GM19372 (cell line): Measurements from ENCODE around the gene FOXO3.
A peak's percentile ranks its signal among the peaks of the same experiment; 100 is the strongest.
"Not testable (repeated sequence)": the region's sequence is repeated elsewhere in the genome, so short reads cannot be mapped to it uniquely, and the experiment has no call there.

Source experiments
- ATAC-seq: cut with Tn5 transposase; IDR thresholded peaks from one replicate; pipeline ENCODE4 v1.9.1; 2021; ENCODE audit warnings: mild to moderate bottlenecking, low read depth, moderate library complexity; ENCODE audit not compliant: unreplicated experiment

The FOXO3 gene

GRCh38 chr6:108555399-108556052 lies 5.2 kb upstream of the FOXO3 start:
- no peak for ATAC-seq

GRCh38 chr6:108556250-108556649 lies 4.5 kb upstream of the FOXO3 start:
- no peak for ATAC-seq

GRCh38 chr6:108556866-108557493 lies 3.7 kb upstream of the FOXO3 start:
- no peak for ATAC-seq

GRCh38 chr6:108557494-108558371 lies 3.0 kb upstream of the FOXO3 start:
- no peak for ATAC-seq

GRCh38 chr6:108558372-108559096 lies 2.2 kb upstream of the FOXO3 start:
- ATAC-seq, result peak; percentile 55

GRCh38 chr6:108559097-108559883 lies 1.4 kb upstream of the FOXO3 start:
- peak; percentile 44 for ATAC-seq

GRCh38 chr6:108559884-108560462 lies 744 bp upstream of the FOXO3 start:
- peak; percentile 1 for ATAC-seq

- ATAC-seq, result not testable (repeated sequence)
Measured at GRCh38 chr6:108561309-108561647, 561 bp downstream of the FOXO3 start.

- no peak for ATAC-seq
Measured at GRCh38 chr6:108561742-108562502, 1.2 kb downstream of the FOXO3 start.

GRCh38 chr6:108562503-108562993 lies 1.8 kb downstream of the FOXO3 start:
- ATAC-seq, result no peak

GRCh38 chr6:108563292-108563691 lies 2.6 kb downstream of the FOXO3 start:
- no peak for ATAC-seq

- no peak for ATAC-seq
Measured at GRCh38 chr6:108564178-108564577, 3.5 kb downstream of the FOXO3 start.

GRCh38 chr6:108565091-108565766 lies 4.5 kb downstream of the FOXO3 start:
- peak; percentile 69 for ATAC-seq

- no peak for ATAC-seq
Measured at GRCh38 chr6:108565893-108566292, 5.2 kb downstream of the FOXO3 start.

- no peak for ATAC-seq
Measured at GRCh38 chr6:108566406-108566805, 5.7 kb downstream of the FOXO3 start.

GRCh38 chr6:108568101-108568500 lies 7.4 kb downstream of the FOXO3 start:
- ATAC-seq, result no peak

GRCh38 chr6:108568551-108569305 lies 8.0 kb downstream of the FOXO3 start:
- ATAC-seq, result no peak

GRCh38 chr6:108570517-108570916 lies 9.8 kb downstream of the FOXO3 start:
- no peak for ATAC-seq
